Neural cell (in vitro differentiated cells): ENCODE data around the gene NOP14. TPM values are rescaled to one million over a fixed set of nuclear protein-coding genes. Genes with fewer than 3 reads are reported as not detected.
"Not testable (repeated sequence)": the region's sequence is repeated elsewhere in the genome, so short reads cannot be mapped to it uniquely, and the experiment has no call there.

ENCODE experiments used
- H2AFZ ChIP-seq: fragments of 200-600, 300-800 bp; sonication (generic), shearing (Covaris generic); 2 replicates; pipeline ENCODE4 v1.6.0; 2014; ENCODE audit warnings: low read depth, mild to moderate bottlenecking, antibody characterized with exemption, low read length, moderate library complexity
- H3F3A ChIP-seq: fragments of 200-600 bp; shearing (Covaris generic); 2 replicates; pipeline ENCODE4 v1.6.1; 2016; ENCODE audit warnings: mild to moderate bottlenecking, moderate library complexity, mixed read lengths, antibody characterized with exemption, low read length; ENCODE audit not compliant: insufficient read depth, poor library complexity, severe bottlenecking
- H3K27ac ChIP-seq: fragments of 200-600, 300-800 bp; sonication (generic), shearing (Covaris generic); 2 replicates; pipeline ENCODE4 v1.5.1; 2014; ENCODE audit warnings: mild to moderate bottlenecking, low read length, moderate library complexity
- H3K27me3 ChIP-seq: fragments of 300-800, 200-600 bp; sonication (generic), shearing (Covaris generic); 2 replicates; pipeline ENCODE4 v1.6.0; 2014; ENCODE audit warnings: mild to moderate bottlenecking, low read depth, low read length, moderate library complexity; ENCODE audit not compliant: insufficient read depth
- H3K36me3 ChIP-seq: fragments of 300-800, 200-600 bp; sonication (generic), shearing (Covaris generic); 2 replicates; pipeline ENCODE4 v1.5.1; 2014; ENCODE audit warnings: mild to moderate bottlenecking, antibody characterized with exemption, low read length, moderate library complexity; ENCODE audit not compliant: insufficient read depth
- H3K4me2 ChIP-seq: fragments of 300-800, 200-600 bp; sonication (generic), shearing (Covaris generic); 2 replicates; pipeline ENCODE4 v1.6.0; 2014; ENCODE audit warnings: mild to moderate bottlenecking, low read length
- H3K4me3 ChIP-seq: fragments of 300-800, 200-600 bp; sonication (generic), shearing (Covaris generic); 2 replicates; pipeline ENCODE4 v1.5.1; 2014; ENCODE audit warnings: mild to moderate bottlenecking, low read length, moderate library complexity
- H3K79me2 ChIP-seq: fragments of 200-600 bp; shearing (Covaris generic); replicated peaks from 2 replicates; pipeline ENCODE4 v1.6.0; 2014; ENCODE audit warnings: mild to moderate bottlenecking, low read length, moderate library complexity; ENCODE audit not compliant: insufficient read depth
- H3K9ac ChIP-seq: fragments of 300-800, 200-600 bp; sonication (generic), shearing (Covaris generic); 2 replicates; pipeline ENCODE4 v1.6.1; 2016; ENCODE audit warnings: mild to moderate bottlenecking, low read length, mixed read lengths
- H3K9me2 ChIP-seq: fragments of 200-600 bp; shearing (Covaris generic); 2 replicates; pipeline ENCODE4 v1.6.1; 2016; ENCODE audit warnings: mild to moderate bottlenecking, low read length, mixed read lengths; ENCODE audit not compliant: insufficient read depth
- H3K9me3 ChIP-seq: fragments of 200-600, 300-800 bp; sonication (generic), shearing (Covaris generic); 2 replicates; pipeline ENCODE4 v1.6.1; 2016; ENCODE audit warnings: mild to moderate bottlenecking, mixed run types, low read length, moderate library complexity, mixed read lengths
- H4K20me1 ChIP-seq: fragments of 200-600 bp; shearing (Covaris generic); 2 replicates; pipeline ENCODE4 v1.6.1; 2016; ENCODE audit warnings: mild to moderate bottlenecking, mixed run types; ENCODE audit not compliant: insufficient read depth
- EZH2 ChIP-seq: fragments of 200-600, 300-800 bp; shearing (Covaris generic), sonication (generic); IDR thresholded peaks from 2 replicates; pipeline ENCODE4 v1.6.1; 2014; ENCODE audit warnings: antibody characterized with exemption, low read length, borderline replicate concordance, mild to moderate bottlenecking; ENCODE audit not compliant: insufficient read depth, poor library complexity, severe bottlenecking
- POLR2AphosphoS5 ChIP-seq: IDR thresholded peaks from 2 replicates; pipeline ENCODE4 v1.6.1; 2012
- RAD21 ChIP-seq: fragments of 450-650 bp; conservative IDR thresholded peaks from 2 replicates; pipeline ENCODE4 v1.6.1; 2014; ENCODE audit warnings: antibody characterized with exemption, mild to moderate bottlenecking, moderate library complexity
- polyA plus RNA-seq: library from polyadenylated mRNA; depleted of rRNA; stranded (reverse); fragments of >200 nt; gene quantifications from 2 replicates; pipeline ENCODE4 v1.2.3, GENCODE V29; 2014
- TF ChIP-seq, protein P1 (sequence below): fragments of 450-650 bp; IDR thresholded peaks from 2 replicates; pipeline ENCODE4 v1.5.1; 2014; ENCODE audit warnings: antibody characterized with exemption, mild to moderate bottlenecking, moderate library complexity; ENCODE audit not compliant: poor library complexity, severe bottlenecking
- TF ChIP-seq, protein P2 (sequence below): IDR thresholded peaks from 2 replicates; pipeline ENCODE4 v1.6.1; 2012; ENCODE audit warnings: borderline replicate concordance

NOP14 gene
- polyA plus RNA-seq, 1 donor from 2014 or later = 6.3 TPM

DNA sequence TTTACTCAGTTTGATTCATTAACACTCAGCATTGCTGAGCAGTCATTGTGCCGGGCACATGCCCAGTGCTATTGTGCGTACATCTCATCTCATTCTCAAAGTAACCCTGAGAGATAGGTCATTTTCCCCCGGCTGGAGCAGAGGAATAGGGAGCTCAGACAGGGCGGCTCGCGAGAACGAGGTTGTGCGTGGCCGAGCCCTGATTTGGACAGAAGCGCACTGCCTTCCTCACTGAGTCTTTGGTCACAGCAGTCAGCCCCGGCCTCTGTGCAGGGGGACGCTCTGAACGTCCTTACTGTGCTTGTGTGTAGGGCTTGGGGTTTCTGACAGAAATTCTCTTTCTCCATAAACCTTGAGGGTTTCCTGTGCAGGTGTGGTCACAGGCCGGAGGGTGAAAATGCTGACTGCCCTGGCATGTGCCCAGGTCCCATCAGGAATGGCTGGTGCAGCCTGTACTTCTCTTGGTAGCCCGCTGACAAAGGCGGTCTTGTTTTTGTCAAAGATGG, 39.5 kb downstream of the NOP14 start:
- Histone ChIP-seq H3K4me3 (no peak overlapping the region), H3K9me3 (no peaks in the 10 kb centered on the region), H3K79me2 (no peaks in the 10 kb centered on the region), H3K9me2 (no peaks in the 10 kb centered on the region), H3K4me2 (no peak overlapping the region), H4K20me1 (no peaks in the 10 kb centered on the region), H3K27ac (no peak overlapping the region), H3F3A (no peaks in the 10 kb centered on the region), H3K36me3 (no peaks in the 10 kb centered on the region), H2AFZ (no peak overlapping the region), H3K9ac (no peak overlapping the region), H3K27me3 (no peaks in the 10 kb centered on the region)
- TF ChIP-seq EZH2 = no peak

DNA sequence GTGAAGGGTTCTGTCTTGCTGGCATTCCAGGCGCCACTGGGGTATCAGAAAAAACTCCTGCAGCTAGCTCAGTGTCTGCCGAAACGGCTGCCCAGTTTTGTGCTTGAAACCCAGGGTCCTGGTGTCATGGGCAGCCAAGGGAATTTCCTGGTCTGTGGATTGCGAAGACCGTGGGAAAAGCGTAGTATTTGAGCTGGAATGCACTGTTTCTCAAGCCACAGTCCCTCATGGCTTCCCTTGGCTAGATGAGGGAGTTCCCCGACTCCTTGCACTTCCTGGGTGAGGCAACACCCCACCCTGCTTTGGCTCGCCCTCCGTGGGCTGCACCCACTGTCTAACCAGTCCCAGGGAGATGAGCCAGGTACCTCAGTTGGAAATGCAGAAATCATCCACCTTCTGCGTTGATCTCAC, 40.1 kb downstream of the NOP14 start:
- Histone ChIP-seq H3K27ac (no peak overlapping the region), H3K79me2 (no peaks in the 10 kb centered on the region), H3K9me2 (no peaks in the 10 kb centered on the region), H3K4me2 (no peak overlapping the region), H4K20me1 (no peaks in the 10 kb centered on the region), H3K4me3 (no peak overlapping the region), H3K36me3 (no peaks in the 10 kb centered on the region), H3K27me3 (no peaks in the 10 kb centered on the region), H3F3A (no peaks in the 10 kb centered on the region), H3K9ac (no peak overlapping the region), H2AFZ (no peak overlapping the region), H3K9me3 (no peaks in the 10 kb centered on the region)
- TF ChIP-seq, protein P1, sequence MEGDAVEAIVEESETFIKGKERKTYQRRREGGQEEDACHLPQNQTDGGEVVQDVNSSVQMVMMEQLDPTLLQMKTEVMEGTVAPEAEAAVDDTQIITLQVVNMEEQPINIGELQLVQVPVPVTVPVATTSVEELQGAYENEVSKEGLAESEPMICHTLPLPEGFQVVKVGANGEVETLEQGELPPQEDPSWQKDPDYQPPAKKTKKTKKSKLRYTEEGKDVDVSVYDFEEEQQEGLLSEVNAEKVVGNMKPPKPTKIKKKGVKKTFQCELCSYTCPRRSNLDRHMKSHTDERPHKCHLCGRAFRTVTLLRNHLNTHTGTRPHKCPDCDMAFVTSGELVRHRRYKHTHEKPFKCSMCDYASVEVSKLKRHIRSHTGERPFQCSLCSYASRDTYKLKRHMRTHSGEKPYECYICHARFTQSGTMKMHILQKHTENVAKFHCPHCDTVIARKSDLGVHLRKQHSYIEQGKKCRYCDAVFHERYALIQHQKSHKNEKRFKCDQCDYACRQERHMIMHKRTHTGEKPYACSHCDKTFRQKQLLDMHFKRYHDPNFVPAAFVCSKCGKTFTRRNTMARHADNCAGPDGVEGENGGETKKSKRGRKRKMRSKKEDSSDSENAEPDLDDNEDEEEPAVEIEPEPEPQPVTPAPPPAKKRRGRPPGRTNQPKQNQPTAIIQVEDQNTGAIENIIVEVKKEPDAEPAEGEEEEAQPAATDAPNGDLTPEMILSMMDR = no peak
- no peak for TF ChIP-seq POLR2AphosphoS5
- no peak for TF ChIP-seq RAD21
- TF ChIP-seq, protein P2, sequence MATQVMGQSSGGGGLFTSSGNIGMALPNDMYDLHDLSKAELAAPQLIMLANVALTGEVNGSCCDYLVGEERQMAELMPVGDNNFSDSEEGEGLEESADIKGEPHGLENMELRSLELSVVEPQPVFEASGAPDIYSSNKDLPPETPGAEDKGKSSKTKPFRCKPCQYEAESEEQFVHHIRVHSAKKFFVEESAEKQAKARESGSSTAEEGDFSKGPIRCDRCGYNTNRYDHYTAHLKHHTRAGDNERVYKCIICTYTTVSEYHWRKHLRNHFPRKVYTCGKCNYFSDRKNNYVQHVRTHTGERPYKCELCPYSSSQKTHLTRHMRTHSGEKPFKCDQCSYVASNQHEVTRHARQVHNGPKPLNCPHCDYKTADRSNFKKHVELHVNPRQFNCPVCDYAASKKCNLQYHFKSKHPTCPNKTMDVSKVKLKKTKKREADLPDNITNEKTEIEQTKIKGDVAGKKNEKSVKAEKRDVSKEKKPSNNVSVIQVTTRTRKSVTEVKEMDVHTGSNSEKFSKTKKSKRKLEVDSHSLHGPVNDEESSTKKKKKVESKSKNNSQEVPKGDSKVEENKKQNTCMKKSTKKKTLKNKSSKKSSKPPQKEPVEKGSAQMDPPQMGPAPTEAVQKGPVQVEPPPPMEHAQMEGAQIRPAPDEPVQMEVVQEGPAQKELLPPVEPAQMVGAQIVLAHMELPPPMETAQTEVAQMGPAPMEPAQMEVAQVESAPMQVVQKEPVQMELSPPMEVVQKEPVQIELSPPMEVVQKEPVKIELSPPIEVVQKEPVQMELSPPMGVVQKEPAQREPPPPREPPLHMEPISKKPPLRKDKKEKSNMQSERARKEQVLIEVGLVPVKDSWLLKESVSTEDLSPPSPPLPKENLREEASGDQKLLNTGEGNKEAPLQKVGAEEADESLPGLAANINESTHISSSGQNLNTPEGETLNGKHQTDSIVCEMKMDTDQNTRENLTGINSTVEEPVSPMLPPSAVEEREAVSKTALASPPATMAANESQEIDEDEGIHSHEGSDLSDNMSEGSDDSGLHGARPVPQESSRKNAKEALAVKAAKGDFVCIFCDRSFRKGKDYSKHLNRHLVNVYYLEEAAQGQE = no peak
- no peak for TF ChIP-seq EZH2

DNA sequence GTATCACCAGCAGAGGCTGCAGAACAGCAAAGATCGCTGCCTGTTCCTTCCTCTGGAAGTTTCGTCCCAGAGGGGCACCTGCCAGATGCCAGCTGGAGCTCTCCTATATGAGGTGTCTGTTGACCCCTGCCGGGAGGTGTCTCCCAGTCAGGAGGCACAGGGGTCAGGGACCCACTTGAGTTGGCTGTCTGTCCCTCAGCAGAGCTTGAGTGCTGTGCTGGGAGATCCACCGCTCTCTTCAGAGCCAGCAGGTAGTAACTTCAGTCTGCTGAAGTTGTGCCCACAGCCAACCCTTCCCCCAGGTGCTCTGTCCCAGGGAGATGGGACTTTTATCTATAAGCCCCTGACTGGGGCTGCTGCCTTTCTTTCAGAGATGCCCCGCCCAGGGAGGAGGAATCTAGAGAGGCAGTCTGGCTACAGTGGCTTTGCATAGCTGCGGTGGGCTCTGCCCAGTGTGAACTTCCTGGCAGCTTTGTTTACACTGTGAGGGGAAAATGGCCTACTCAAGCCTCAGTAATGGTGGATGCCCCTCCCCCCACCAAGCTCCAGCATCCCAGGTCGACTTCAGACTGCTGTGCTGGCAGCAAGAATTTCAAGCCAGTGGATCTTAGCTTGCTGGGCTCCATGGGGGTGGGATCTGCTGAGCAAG, 40.6 kb downstream of the NOP14 start:
- H2AFZ ChIP-seq = not testable (repeated sequence)

GRCh38 chr4:2918714-2919113, 44.5 kb downstream of the NOP14 start:
- not testable (repeated sequence) for H3K27me3 ChIP-seq, H3K9me2 ChIP-seq, H3K36me3 ChIP-seq, H4K20me1 ChIP-seq, H3K4me3 ChIP-seq, H3K9ac ChIP-seq, H3F3A ChIP-seq, H3K4me2 ChIP-seq, H3K9me3 ChIP-seq, H2AFZ ChIP-seq, H3K27ac ChIP-seq, H3K79me2 ChIP-seq

More for the DNA sequence above, 40.6 kb downstream of the NOP14 start:
- not testable (repeated sequence) for H3K79me2 ChIP-seq, H3F3A ChIP-seq, H3K9me2 ChIP-seq, H3K27me3 ChIP-seq, H4K20me1 ChIP-seq, H3K9me3 ChIP-seq, H3K4me2 ChIP-seq, H3K9ac ChIP-seq, H3K27ac ChIP-seq, H3K4me3 ChIP-seq, H3K36me3 ChIP-seq

- H3K79me2 ChIP-seq, H3K9ac ChIP-seq, H2AFZ ChIP-seq, H3K9me3 ChIP-seq, H3F3A ChIP-seq, H3K4me2 ChIP-seq, H3K27me3 ChIP-seq, H3K27ac ChIP-seq, H4K20me1 ChIP-seq, H3K9me2 ChIP-seq, H3K4me3 ChIP-seq, H3K36me3 ChIP-seq: not testable (repeated sequence)
Observed at GRCh38 chr4:2918300-2918699, 44.9 kb downstream of the NOP14 start.

DNA sequence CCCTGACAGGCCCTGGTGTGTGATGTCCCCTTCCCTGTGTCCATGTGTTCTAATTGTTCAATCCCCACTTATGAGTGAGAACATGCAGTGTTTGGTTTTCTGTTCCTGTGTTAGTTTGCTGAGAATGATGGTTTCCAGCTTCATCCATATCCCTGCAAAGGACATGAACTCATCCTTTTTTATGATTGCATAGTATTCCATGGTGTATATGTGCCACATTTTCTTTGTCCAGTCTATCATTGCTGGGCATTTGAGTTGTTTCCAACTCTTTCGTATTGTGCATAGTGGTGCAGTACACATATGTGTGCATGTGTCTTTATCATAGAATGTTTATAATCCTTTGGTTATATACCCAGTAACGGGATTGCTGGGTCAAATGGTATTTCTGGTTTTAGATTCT, 46.5 kb downstream of the NOP14 start:
- not testable (repeated sequence) for H3K79me2 ChIP-seq, H3F3A ChIP-seq, H3K9ac ChIP-seq, H3K27ac ChIP-seq, H3K9me3 ChIP-seq, H3K9me2 ChIP-seq, H3K36me3 ChIP-seq, H3K27me3 ChIP-seq, H3K4me2 ChIP-seq, H3K4me3 ChIP-seq, H4K20me1 ChIP-seq, H2AFZ ChIP-seq
